HUES48 (cell line): ENCODE measurements around the gene SPOCK2.

Experiments used
- H3K27ac ChIP-seq: one replicate; pipeline ENCODE4 v1.7.0; 2013; ENCODE audit warnings: low read depth, low read length, inconsistent platforms
- H3K27me3 ChIP-seq: 2 replicates; pipeline ENCODE4 v1.6.1; 2013; ENCODE audit warnings: mild to moderate bottlenecking, low read length; ENCODE audit not compliant: control insufficient read depth, insufficient read depth
- H3K36me3 ChIP-seq: 2 replicates; pipeline ENCODE4 v1.6.1; 2013; ENCODE audit warnings: low read length; ENCODE audit not compliant: control insufficient read depth, insufficient read depth
- H3K4me1 ChIP-seq: 2 replicates; pipeline ENCODE4 v1.6.1; 2013; ENCODE audit warnings: mild to moderate bottlenecking, low read length; ENCODE audit not compliant: control insufficient read depth, insufficient read depth
- H3K4me3 ChIP-seq: 2 replicates; pipeline ENCODE4 v1.5.1; 2013; ENCODE audit warnings: mild to moderate bottlenecking, low read depth, low read length
- H3K9ac ChIP-seq: 2 replicates; pipeline ENCODE4 v1.6.1; 2013; ENCODE audit warnings: mild to moderate bottlenecking, low read depth, low read length, moderate library complexity
- H3K9me3 ChIP-seq: 2 replicates; pipeline ENCODE4 v1.6.1; 2013; ENCODE audit warnings: low read length; ENCODE audit not compliant: control insufficient read depth, insufficient read depth

Gene SPOCK2

DNA sequence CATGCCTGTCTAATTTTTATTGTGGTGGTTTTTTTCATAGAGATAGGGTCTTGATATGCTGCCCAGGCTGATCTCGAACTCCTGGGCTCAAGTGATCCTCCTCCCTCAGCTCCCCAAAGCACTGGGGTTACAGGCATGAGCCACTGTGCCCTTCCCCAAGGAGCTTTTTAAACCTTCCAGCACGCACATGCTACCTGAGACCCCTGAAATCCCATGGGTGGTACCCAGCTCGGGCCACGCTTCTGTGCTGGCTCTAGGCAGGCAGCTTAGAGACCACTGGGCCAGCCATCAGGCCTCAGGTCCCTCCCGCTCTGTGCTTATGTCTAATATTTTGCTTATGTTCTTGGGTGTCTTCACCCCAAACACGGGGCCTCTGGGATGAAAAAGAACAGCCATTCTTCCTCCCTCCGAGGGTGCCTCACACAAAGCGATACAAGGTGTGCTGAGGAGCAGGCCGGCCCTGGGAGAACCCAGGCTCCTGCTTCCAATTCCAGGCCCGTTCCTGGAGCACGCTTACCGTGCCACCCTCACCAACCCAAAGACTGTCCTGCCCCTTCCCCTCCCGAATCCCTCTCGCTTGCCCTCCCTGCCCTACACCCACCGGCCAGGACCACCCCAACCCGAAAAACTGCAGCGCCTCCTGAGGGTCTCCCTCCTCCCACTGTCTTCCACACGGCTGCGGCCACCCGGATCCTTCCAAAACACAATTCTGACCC, 10.9 kb downstream of the SPOCK2 start:
- Histone ChIP-seq H3K27me3 (no peaks in the 10 kb centered on the region), H3K9me3 (no peaks in the 10 kb centered on the region), H3K4me1 (no peaks in the 10 kb centered on the region), H3K36me3 (no peaks in the 10 kb centered on the region), H3K27ac (no peak overlapping the region), H3K9ac (no peak overlapping the region), H3K4me3 (no peak overlapping the region)

DNA sequence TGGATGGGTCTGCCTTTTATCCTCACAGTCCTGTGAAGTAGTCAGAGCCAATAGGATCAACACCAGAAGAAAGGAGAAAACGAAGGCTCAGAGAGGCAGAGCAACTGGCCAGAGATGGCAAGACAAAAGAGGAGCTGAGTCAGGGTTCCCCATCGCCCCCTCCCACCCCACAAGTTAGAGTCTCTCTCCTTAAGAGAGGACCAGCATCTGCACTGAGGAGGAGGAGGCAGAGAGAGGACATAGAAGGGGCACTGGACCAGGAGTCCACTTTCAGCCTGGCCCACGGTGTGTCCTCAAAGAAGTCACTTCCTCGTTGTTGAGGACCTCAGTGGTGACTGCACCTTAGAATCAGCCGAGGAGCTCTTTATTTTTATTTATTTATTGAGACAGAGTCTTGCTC, 11.6 kb downstream of the SPOCK2 start:
- no peaks in the 10 kb centered on the region for H3K27me3 ChIP-seq
- no peaks in the 10 kb centered on the region for H3K36me3 ChIP-seq
- no peaks in the 10 kb centered on the region for H3K4me1 ChIP-seq
- no peak overlapping the region for H3K4me3 ChIP-seq
- H3K9me3 ChIP-seq, result no peaks in the 10 kb centered on the region
- no peak overlapping the region for H3K27ac ChIP-seq
- H3K9ac ChIP-seq, result no peak overlapping the region

DNA sequence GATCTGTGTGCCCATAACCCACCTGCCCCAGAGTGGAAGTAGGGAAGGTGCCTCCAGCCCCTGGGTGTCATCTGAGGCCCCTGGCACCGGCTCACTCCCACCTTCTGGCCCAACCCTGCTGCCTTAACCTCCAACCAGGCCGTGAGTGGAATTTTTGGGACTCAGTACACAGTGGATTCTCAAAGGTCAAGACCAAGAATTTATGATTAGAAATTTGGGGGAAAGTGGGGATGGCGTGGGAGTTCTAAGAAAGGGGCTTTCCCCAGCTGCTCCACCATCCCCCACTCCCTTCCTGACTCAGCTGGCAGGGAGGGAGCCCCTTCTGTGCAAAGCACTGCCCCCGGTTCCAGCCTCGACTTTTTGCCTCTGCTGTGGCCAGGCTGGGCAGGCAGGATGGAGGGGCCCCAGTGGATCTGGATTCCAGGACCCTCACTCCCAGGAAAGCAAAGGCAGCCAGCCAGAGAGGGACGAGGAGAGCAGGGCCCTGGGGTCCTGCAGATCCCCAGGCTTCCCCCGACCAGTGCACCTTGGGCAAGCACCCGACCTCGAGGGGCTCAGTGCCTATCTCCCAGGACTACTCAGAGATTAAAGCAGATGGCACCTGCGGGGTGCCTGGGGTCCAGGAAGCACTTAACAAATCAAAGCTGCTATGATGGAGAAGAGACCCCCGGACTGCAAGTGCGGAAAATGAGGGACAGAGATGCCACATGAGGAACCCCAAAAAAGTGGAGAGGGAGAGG, 12.8 kb downstream of the SPOCK2 start:
- no peaks in the 10 kb centered on the region for H3K9me3 ChIP-seq
- H3K27me3 ChIP-seq, result no peaks in the 10 kb centered on the region
- H3K9ac ChIP-seq, result no peak overlapping the region
- H3K27ac ChIP-seq, result no peak overlapping the region
- H3K4me1 ChIP-seq, result no peaks in the 10 kb centered on the region
- no peak overlapping the region for H3K4me3 ChIP-seq
- H3K36me3 ChIP-seq, result no peaks in the 10 kb centered on the region

DNA sequence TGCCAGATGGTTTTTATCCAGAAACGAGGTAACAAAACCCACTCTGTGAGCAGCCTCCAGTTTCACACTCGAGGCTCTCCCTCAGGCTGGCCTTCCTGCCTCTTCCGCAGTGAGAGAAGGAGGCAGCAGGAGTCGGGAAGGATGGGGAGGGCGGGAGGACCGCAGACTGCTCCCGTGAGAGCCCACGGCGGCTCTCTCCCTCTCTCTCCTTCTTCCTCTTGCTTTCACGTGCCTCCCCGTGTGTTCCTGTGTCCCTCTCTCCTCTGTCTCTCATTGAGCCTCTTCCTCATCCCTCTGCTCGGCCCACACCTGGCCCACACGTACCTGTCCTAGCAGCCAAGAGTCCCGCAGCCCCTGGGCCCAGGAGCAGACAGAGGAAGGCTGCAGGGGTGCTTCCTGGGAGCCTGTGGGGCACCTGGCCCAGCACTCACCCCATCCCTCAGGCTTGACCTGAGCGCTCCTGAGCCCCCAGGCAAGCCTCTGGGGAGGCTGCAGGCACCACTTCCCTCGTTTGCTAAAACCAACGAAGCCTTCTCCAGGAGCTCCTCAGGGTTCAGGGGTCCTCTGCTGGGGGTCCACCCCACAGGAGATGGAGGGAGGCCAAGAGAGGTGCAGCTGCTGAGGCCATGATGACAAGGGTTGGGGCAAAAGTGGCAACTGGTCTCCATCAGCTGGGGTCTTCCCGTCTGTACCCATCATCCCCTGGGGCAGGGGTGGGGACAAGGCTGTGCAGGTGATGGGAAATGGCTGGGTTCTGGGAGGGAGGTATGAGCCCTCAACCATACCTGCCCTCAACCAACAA, 13.6 kb downstream of the SPOCK2 start:
- no peaks in the 10 kb centered on the region for H3K36me3 ChIP-seq
- H3K27me3 ChIP-seq, result no peaks in the 10 kb centered on the region
- H3K27ac ChIP-seq, result no peak overlapping the region
- H3K9ac ChIP-seq, result no peak overlapping the region
- H3K9me3 ChIP-seq, result no peaks in the 10 kb centered on the region
- H3K4me3 ChIP-seq, result no peak overlapping the region
- H3K4me1 ChIP-seq, result no peaks in the 10 kb centered on the region

DNA sequence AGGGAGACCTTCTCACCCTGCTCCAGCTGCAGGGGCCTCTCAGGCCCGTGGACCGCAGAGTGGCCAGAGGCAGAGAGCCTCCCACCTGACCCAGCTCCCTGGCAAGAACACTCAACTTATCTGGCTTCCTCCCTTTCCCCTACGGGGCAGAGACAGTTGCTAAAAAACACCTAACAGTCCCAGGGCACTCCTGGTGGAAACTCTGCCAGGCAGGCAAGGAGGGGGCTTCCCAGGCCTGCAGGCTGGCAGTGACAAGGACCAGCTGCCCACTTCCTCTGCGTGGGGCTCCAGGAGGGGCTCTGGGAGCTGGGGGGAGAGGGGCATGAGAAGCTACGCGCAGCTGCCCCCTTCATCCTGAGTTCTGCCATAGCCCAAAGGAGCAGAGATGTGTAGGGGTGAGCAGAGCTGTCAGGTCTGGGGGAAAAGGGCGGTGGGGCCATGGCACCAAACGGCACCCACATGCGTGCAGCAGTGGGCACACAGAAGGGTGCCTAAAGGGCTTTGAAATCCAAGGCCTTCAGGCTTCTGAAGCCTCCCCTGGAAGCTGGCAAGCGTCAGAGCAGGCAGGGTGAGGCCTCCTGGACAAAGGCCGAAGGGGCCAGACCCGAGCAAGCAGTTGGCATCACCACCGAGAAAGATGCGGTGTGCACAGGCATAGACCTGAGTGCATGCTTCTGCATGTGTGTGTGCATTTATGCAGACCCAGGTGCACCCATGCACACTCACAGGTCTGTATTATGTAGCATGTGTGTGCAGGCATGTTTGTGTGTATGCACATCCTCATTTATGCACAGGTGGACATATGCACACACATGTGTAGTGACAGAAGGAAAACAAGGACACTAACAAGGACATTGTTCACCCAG, 14.4 kb downstream of the SPOCK2 start:
- H3K4me3 ChIP-seq, result no peak overlapping the region
- no peak overlapping the region for H3K9ac ChIP-seq
- no peaks in the 10 kb centered on the region for H3K9me3 ChIP-seq
- no peaks in the 10 kb centered on the region for H3K36me3 ChIP-seq
- no peaks in the 10 kb centered on the region for H3K4me1 ChIP-seq
- no peak overlapping the region for H3K27ac ChIP-seq
- H3K27me3 ChIP-seq, result no peaks in the 10 kb centered on the region

DNA sequence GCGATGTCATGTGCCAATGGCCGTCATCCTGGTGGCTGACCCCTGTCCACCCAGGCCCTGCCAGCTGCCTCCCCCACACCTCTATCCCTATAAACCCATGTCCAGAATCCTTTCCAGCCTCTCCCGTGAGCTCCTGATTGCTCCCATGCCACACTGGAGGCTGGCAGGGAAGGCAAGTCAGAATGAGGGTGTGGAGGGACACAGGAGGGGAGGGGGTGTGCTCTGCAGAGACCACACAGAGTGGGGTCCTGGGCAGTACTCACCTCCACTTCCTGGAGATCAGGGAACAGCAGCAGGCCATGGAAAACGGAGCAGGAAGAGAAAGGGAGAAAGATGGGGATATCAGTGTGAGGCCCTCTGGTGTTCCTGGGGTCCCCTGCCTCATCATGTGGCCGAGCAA, 15.7 kb downstream of the SPOCK2 start:
- no peaks in the 10 kb centered on the region for H3K4me1 ChIP-seq
- no peaks in the 10 kb centered on the region for H3K9me3 ChIP-seq
- H3K36me3 ChIP-seq, result no peaks in the 10 kb centered on the region
- no peak overlapping the region for H3K4me3 ChIP-seq
- H3K27me3 ChIP-seq, result no peaks in the 10 kb centered on the region
- no peak overlapping the region for H3K9ac ChIP-seq
- no peak overlapping the region for H3K27ac ChIP-seq

DNA sequence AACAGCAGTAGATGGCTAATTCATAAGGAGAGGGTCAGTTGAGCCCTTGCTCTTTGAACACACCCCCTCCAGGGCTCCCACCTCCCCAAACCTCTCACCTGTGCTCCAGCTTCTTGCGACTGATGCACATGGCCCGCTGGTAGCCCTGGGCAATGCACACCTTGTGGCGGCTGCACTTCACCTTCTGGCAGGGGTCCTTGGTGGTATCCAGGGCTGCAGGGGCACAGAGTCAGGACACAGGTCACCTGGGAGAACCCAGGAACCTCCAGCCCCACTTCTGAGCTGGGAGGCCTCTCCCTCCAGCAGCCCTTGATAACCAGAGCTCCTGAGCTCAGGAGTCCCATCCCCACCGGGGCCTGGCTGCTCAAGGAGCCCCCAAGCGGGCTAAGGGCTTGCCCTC, 16.3 kb downstream of the SPOCK2 start:
- Histone ChIP-seq H3K4me3 (no peak overlapping the region), H3K9ac (no peak overlapping the region), H3K9me3 (no peaks in the 10 kb centered on the region), H3K4me1 (no peaks in the 10 kb centered on the region), H3K27me3 (no peaks in the 10 kb centered on the region), H3K27ac (no peak overlapping the region), H3K36me3 (no peaks in the 10 kb centered on the region)

- no peaks in the 10 kb centered on the region for H3K36me3 ChIP-seq
- H3K27me3 ChIP-seq, result no peaks in the 10 kb centered on the region
- H3K4me1 ChIP-seq, result no peaks in the 10 kb centered on the region
- no peaks in the 10 kb centered on the region for H3K9me3 ChIP-seq
- no peak overlapping the region for H3K27ac ChIP-seq
- H3K4me3 ChIP-seq, result no peak overlapping the region
- H3K9ac ChIP-seq, result no peak overlapping the region
These were observed 18.4 kb downstream of the SPOCK2 start for GRCh38 chr10:72069751-72070526.

GRCh38 chr10:72068901-72069446, 19.4 kb downstream of the SPOCK2 start:
- Histone ChIP-seq H3K9ac (no peak overlapping the region), H3K36me3 (no peaks in the 10 kb centered on the region), H3K9me3 (no peaks in the 10 kb centered on the region), H3K27ac (no peak overlapping the region), H3K4me1 (no peaks in the 10 kb centered on the region), H3K27me3 (no peaks in the 10 kb centered on the region), H3K4me3 (no peak overlapping the region)
